Activated CD8-positive, alpha-beta memory T cell treated with anti-CD3 and anti-CD28 coated beads, Interleukin-2, amount 50 U/mL, for 4 hours (primary cell): ENCODE results near the gene SLC15A2.
"Not testable (repeated sequence)": the region's sequence is repeated elsewhere in the genome, so short reads cannot be mapped to it uniquely, and the experiment has no call there.

ENCODE experiments used
- DNase-seq: peaks from one replicate; pipeline ENCODE4 v3.0.0-alpha.2; 2020

Gene SLC15A2

GRCh38 chr3:121938141-121938855, 44.1 kb downstream of the SLC15A2 start:
- DNase-seq: not testable (repeated sequence)

GRCh38 chr3:121941592-121941991, 47.4 kb downstream of the SLC15A2 start:
- no peak for DNase-seq

- no peak for DNase-seq
Observed at GRCh38 chr3:121942116-121942786, 48.0 kb downstream of the SLC15A2 start.

GRCh38 chr3:121943431-121943830, 49.2 kb downstream of the SLC15A2 start:
- no peak for DNase-seq

GRCh38 chr3:121948641-121949040, 54.4 kb downstream of the SLC15A2 start:
- DNase-seq: no peak

GRCh38 chr3:121951291-121951919, 57.2 kb downstream of the SLC15A2 start:
- no peak for DNase-seq

- no peak for DNase-seq
Observed at GRCh38 chr3:121956363-121956762, 62.2 kb downstream of the SLC15A2 start.

- DNase-seq: no peak
Observed at GRCh38 chr3:121957674-121958415, 63.6 kb downstream of the SLC15A2 start.

- no peak for DNase-seq
Observed at GRCh38 chr3:121958801-121959200, 64.6 kb downstream of the SLC15A2 start.

GRCh38 chr3:121961283-121961682, 67.1 kb downstream of the SLC15A2 start:
- no peak for DNase-seq

- no peak for DNase-seq
Observed at GRCh38 chr3:121962443-121962842, 68.2 kb downstream of the SLC15A2 start.

GRCh38 chr3:121963608-121964007, 69.4 kb downstream of the SLC15A2 start:
- DNase-seq: no peak

GRCh38 chr3:121969631-121970030, 75.4 kb downstream of the SLC15A2 start:
- no peak for DNase-seq

GRCh38 chr3:121970047-121970446, 75.8 kb downstream of the SLC15A2 start:
- no peak for DNase-seq

- DNase-seq: no peak
Observed at GRCh38 chr3:121974601-121975111, 80.5 kb downstream of the SLC15A2 start.

GRCh38 chr3:121975702-121976302, 81.6 kb downstream of the SLC15A2 start:
- DNase-seq: no peak

GRCh38 chr3:121976727-121977126, 82.5 kb downstream of the SLC15A2 start:
- no peak for DNase-seq

GRCh38 chr3:121979246-121979645, 85.0 kb downstream of the SLC15A2 start:
- no peak for DNase-seq

GRCh38 chr3:121979734-121980449, 85.7 kb downstream of the SLC15A2 start:
- DNase-seq: no peak

GRCh38 chr3:121980450-121980796, 86.2 kb downstream of the SLC15A2 start:
- no peak for DNase-seq

- DNase-seq: no peak
Observed at GRCh38 chr3:121981473-121981872, 87.3 kb downstream of the SLC15A2 start.

GRCh38 chr3:121985846-121986245, 91.6 kb downstream of the SLC15A2 start:
- no peak for DNase-seq
